ENCODE data around the gene GSTK1. TPM values are rescaled to one million over a fixed set of nuclear protein-coding genes. Genes with fewer than 3 reads are reported as not detected.

The GSTK1 gene
- total and polyA plus RNA-seq, 9 donors: 55.0 to 138 (median 81.5) TPM

GRCh38 chr7:143239813-143240212 is 23.4 kb upstream of the GSTK1 start:
- Histone ChIP-seq H3K36me3 (no peaks in the 10 kb centered on the region), H3K4me1 (ENCODE audit: insufficient read depth) (peaks cover 1% of the 10 kb centered on the region), H3K4me3 (no peak overlapping the region), H3K27ac (no peak overlapping the region), H3K9me3 (no peaks in the 10 kb centered on the region), H3K27me3 (no peaks in the 10 kb centered on the region)
- intact Hi-C loops (cut with DNase I): loop anchor here (5.0 to 10.0 kb wide), 2 partner anchors 65 to 177 kb away; no protein-coding TSS in a partner anchor
- no peak for DNase-seq
- TF ChIP-seq EP300 (IDR thresholded peaks at IDR 0.05) (no peak), POLR2A (IDR thresholded peaks at IDR 0.05) (no peak), CTCF (IDR thresholded peaks at IDR 0.05) (no peak)

DNA sequence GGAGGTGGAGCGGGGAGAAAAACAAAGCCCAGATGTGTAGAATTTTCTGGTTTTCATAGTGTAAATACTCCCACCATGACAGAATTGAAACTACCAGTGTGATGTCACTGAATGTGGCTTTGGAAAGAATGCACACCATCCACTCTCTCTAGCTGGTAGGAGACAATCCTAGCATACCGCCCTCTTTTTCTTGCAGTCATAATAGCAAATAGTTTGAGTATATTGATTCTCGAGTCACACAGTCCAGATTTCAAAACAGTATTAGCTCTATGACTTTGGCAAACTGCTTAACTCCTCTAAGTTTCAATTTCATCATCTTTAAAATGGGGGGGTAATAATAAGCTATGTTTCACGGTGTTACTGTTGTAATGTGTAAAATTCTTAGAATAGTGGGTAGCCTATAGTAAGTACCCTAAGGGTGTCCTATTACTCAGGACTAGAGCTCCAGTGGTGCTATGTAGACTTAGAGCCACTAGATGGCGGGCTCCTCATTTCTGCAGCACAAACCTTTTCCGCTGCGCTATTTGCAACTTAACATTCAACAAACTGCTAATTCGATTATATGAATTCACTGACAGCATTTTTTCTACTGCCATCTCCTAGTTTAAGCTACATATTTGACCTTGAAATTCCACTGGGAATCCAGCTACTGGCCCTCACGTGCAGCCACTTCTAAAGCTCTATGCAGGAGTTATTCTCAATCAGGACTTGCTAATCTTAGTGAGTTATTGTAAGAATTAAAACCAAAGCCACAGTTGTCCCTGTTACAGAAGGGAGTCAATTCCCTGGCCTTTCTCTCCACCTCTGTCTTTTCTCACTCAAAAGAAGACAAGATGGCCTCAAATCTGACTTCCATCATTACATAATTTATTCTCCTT is 22.7 kb upstream of the GSTK1 start:
- Histone ChIP-seq H3K27me3 (no peaks in the 10 kb centered on the region), H3K4me3 (no peak overlapping the region), H3K9me3 (no peaks in the 10 kb centered on the region), H3K36me3 (no peaks in the 10 kb centered on the region), H3K27ac (no peak overlapping the region), H3K4me1 (ENCODE audit: insufficient read depth) (peaks cover 1% of the 10 kb centered on the region)
- TF ChIP-seq EP300 (IDR thresholded peaks at IDR 0.05) (no peak), CTCF (IDR thresholded peaks at IDR 0.05) (peak; percentile 61 to 76 (median 73)), POLR2A (IDR thresholded peaks at IDR 0.05) (no peak)
- intact Hi-C loops (cut with DNase I): loop anchor here (5.0 to 10.0 kb wide), 2 partner anchors 64 to 177 kb away; no protein-coding TSS in a partner anchor
- peak; percentile 37 to 73 (median 61) for DNase-seq
- WGBS, 3 donors: 7 to 16% (median 10%) methylated on average over 9 of the region's 9 CpGs

- intact Hi-C loops (cut with DNase I): loop anchor here (5.0 to 10.0 kb wide), 2 partner anchors 62 to 175 kb away; no protein-coding TSS in a partner anchor
- no peak for TF ChIP-seq CTCF (IDR thresholded peaks at IDR 0.05)
- TF ChIP-seq POLR2A (IDR thresholded peaks at IDR 0.05): no peak
- no peak for TF ChIP-seq EP300 (IDR thresholded peaks at IDR 0.05)
- DNase-seq: no peak
- 83 to 84% (median 83%) methylated on average over 11 of the region's 11 CpGs for WGBS, 3 donors
- Histone ChIP-seq H3K4me3 (no peak overlapping the region), H3K36me3 (no peaks in the 10 kb centered on the region), H3K9me3 (no peaks in the 10 kb centered on the region), H3K27me3 (no peaks in the 10 kb centered on the region), H3K27ac (no peak overlapping the region), H3K4me1 (ENCODE audit: insufficient read depth) (peaks cover 1% of the 10 kb centered on the region)
Measured at GRCh38 chr7:143242306-143242705, 20.9 kb upstream of the GSTK1 start.

- Histone ChIP-seq H3K27ac (no peak overlapping the region), H3K27me3 (no peaks in the 10 kb centered on the region), H3K36me3 (no peaks in the 10 kb centered on the region), H3K9me3 (no peaks in the 10 kb centered on the region), H3K4me3 (no peak overlapping the region), H3K4me1 (ENCODE audit: insufficient read depth) (peaks cover 1% of the 10 kb centered on the region)
- intact Hi-C loops (cut with DNase I): loop anchor here (5.0 to 10.0 kb wide), 2 partner anchors 62 to 174 kb away; no protein-coding TSS in a partner anchor
- no peak for TF ChIP-seq CTCF (IDR thresholded peaks at IDR 0.05)
- TF ChIP-seq EP300 (IDR thresholded peaks at IDR 0.05): no peak
- TF ChIP-seq POLR2A (IDR thresholded peaks at IDR 0.05): no peak
- no peak for DNase-seq
- 50 to 68% (median 57%) methylated on average over 7 of the region's 7 CpGs for whole genome bisulfite sequencing, 3 donors
Measured at GRCh38 chr7:143243111-143243510, 20.1 kb upstream of the GSTK1 start.
